ENCODE results near the gene COG1. TPM values are rescaled to one million over a fixed set of nuclear protein-coding genes. Genes with fewer than 3 reads are reported as not detected.

COG1 gene
- total and polyA plus RNA-seq, 2 donors (not counting 3 experiments of a cell fraction or from before 2014, with no cell fraction given): 26.2 to 39.0 TPM

GRCh38 chr17:73199751-73200317 is 7.0 kb downstream of the COG1 start:
- H3K4me2 ChIP-seq (ENCODE audit: insufficient read depth, low read length): no peak overlapping the region
- peaks cover 4% of the 10 kb centered on the region for H3K79me2 ChIP-seq (ENCODE audit: control insufficient read depth, insufficient read depth, low read length)
- no peaks in the 10 kb centered on the region for H3K9me3 ChIP-seq (replicated peaks; ENCODE audit: control insufficient read depth, insufficient read depth, low read length)
- no peak overlapping the region for H3K4me3 ChIP-seq (replicated peaks in 1 of 3; ENCODE audit: insufficient read depth in 1 of 3, low read depth in 1 of 3, low read length in 3 of 3)
- DNase-seq (ENCODE audit: low read depth, low spot score) (no peak), FAIRE-seq (no peak)
- no TSS peak for BruUV-seq (replicated peaks)
- no peak overlapping the region for H2AFZ ChIP-seq (ENCODE audit: low read depth, low read length)
- TF ChIP-seq FOS (IDR thresholded peaks at IDR 0.05; ENCODE audit: borderline replicate concordance, insufficient read depth, low read length) (no peak), JUN (IDR thresholded peaks at IDR 0.05; ENCODE audit: borderline replicate concordance, insufficient read depth, insufficient read length, low read depth) (no peak), EZH2 (IDR thresholded peaks at IDR 0.05; ENCODE audit: borderline replicate concordance, low read depth, low read length, severe bottlenecking) (no peak), MYC (IDR thresholded peaks at IDR 0.05; ENCODE audit: low read depth, low read length) (no peak), POLR2AphosphoS5 (IDR thresholded peaks at IDR 0.05; ENCODE audit: insufficient read depth, low read depth, low read length) (no peak), POLR2A (IDR thresholded peaks at IDR 0.05; ENCODE audit: low read depth, low read length) (no peak)
- TF ChIP-seq, protein P1, sequence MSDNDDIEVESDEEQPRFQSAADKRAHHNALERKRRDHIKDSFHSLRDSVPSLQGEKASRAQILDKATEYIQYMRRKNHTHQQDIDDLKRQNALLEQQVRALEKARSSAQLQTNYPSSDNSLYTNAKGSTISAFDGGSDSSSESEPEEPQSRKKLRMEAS (IDR thresholded peaks at IDR 0.05; ENCODE audit: insufficient read depth, insufficient read length): no peak
- TF ChIP-seq, protein P2, sequence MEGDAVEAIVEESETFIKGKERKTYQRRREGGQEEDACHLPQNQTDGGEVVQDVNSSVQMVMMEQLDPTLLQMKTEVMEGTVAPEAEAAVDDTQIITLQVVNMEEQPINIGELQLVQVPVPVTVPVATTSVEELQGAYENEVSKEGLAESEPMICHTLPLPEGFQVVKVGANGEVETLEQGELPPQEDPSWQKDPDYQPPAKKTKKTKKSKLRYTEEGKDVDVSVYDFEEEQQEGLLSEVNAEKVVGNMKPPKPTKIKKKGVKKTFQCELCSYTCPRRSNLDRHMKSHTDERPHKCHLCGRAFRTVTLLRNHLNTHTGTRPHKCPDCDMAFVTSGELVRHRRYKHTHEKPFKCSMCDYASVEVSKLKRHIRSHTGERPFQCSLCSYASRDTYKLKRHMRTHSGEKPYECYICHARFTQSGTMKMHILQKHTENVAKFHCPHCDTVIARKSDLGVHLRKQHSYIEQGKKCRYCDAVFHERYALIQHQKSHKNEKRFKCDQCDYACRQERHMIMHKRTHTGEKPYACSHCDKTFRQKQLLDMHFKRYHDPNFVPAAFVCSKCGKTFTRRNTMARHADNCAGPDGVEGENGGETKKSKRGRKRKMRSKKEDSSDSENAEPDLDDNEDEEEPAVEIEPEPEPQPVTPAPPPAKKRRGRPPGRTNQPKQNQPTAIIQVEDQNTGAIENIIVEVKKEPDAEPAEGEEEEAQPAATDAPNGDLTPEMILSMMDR (IDR thresholded peaks at IDR 0.05; ENCODE audit: extremely low read depth in 1 of 2, insufficient read depth in 1 of 2, low read depth in 1 of 2, low read length in 2 of 2): no peak
- H3K27me3 ChIP-seq (ENCODE audit: control insufficient read depth in 2 of 2, insufficient read depth in 2 of 2, low read length in 2 of 2): no peaks in the 10 kb centered on the region
- CTCF ChIA-PET: no interaction called here
- intact Hi-C loops (cut with micrococcal nuclease): no loop called here
- H3K4me1 ChIP-seq (ENCODE audit: control insufficient read depth, extremely low read depth, insufficient read depth, low read length): peaks cover 25% of the 10 kb centered on the region
- H3K27ac ChIP-seq (ENCODE audit: insufficient read depth, low read depth, low read length): no peak overlapping the region
- POLR2A ChIA-PET: interaction anchor here (0.6 kb wide), 1 partner anchor 97 kb away, joined by 3 read pairs; no protein-coding TSS in a partner anchor
- H3K9ac ChIP-seq (replicated peaks; ENCODE audit: extremely low read depth, insufficient read depth, low read length): no peak overlapping the region
- H3K9me1 ChIP-seq (replicated peaks; ENCODE audit: control insufficient read depth, extremely low read depth, insufficient read depth, low read length): no peaks in the 10 kb centered on the region
- no peaks in the 10 kb centered on the region for H4K20me1 ChIP-seq (replicated peaks; ENCODE audit: control insufficient read depth, extremely low read depth, insufficient read depth, low read length)
- dilution Hi-C loops (cut with MboI; ENCODE audit: extremely low pct_ligation_motif_present, low sequenced_read_pairs): no loop called here
- H3K36me3 ChIP-seq (ENCODE audit: control insufficient read depth in 2 of 2, extremely low read depth in 1 of 2, insufficient read depth in 2 of 2, low read length in 2 of 2): peaks cover 35 to 46% of the 10 kb centered on the region in 2 experiments

Data from endothelial cell of umbilical vein (primary cell).